Ascending aorta (tissue), 2 donors: ENCODE results near the gene ARL16. TPM values are rescaled to one million over a fixed set of nuclear protein-coding genes. Genes with fewer than 3 reads are reported as not detected.

Source experiments
- DNase-seq, 2 donors: peaks; one replicate each; pipeline ENCODE4 v3.0.0-alpha.2; 2019; ENCODE audit warnings: low spot score in 2 of 2
- H3K27ac ChIP-seq, 2 donors: fragments of 200-600 bp; sonication (generic); one replicate each; pipeline ENCODE4 v1.5.1; 2016 to 2017; ENCODE audit warnings: mild to moderate bottlenecking in 1 of 2
- H3K27me3 ChIP-seq: fragments of 200-600 bp; sonication (generic); one replicate; pipeline ENCODE4 v1.5.1; 2017
- H3K36me3 ChIP-seq, 2 donors: fragments of 200-600 bp; sonication (generic); one replicate each; pipeline ENCODE4 v1.5.1; 2016
- H3K4me1 ChIP-seq, 2 donors: fragments of 200-600 bp; sonication (generic); one replicate each; pipeline ENCODE4 v1.5.1; 2016 to 2017; ENCODE audit warnings: mild to moderate bottlenecking in 1 of 2
- H3K4me3 ChIP-seq, 2 donors: fragments of 200-600 bp; sonication (generic); one replicate each; pipeline ENCODE4 v1.5.1; 2016 to 2017; ENCODE audit warnings: mild to moderate bottlenecking in 1 of 2
- H3K9me3 ChIP-seq, 2 donors: fragments of 200-600 bp; sonication (generic); one replicate each; pipeline ENCODE4 v1.5.1; 2016
- CTCF ChIP-seq, 3 experiments: fragments of 200-600 bp in 2 of 3; fragments of 450-650 bp in 1 of 3; sonication (generic) in 2 of 3; IDR thresholded peaks; one replicate each; pipeline ENCODE4 v1.5.1; 2016 to 2019; ENCODE audit warnings: antibody characterized with exemption in 3 of 3, mild to moderate bottlenecking in 1 of 3, moderate library complexity in 1 of 3
- intact Hi-C: fragments of 100-400 bp; cut with DNase I; formaldehyde crosslinking; loops from one replicate; pipeline ENCODE4 v1.15.1; 2023
- total RNA-seq: library from RNA; depleted of rRNA; stranded (reverse); fragments of >200 nt; gene quantifications from one replicate; pipeline ENCODE4 v1.1.0, GENCODE V29; 2016

ARL16 gene
- total RNA-seq, 1 donor from 2014 or later = 21.0 TPM

- H3K36me3 ChIP-seq = peaks cover 18 to 24% of the 10 kb centered on the region in 2 donors
- intact Hi-C loops = loop anchor here (1.0 kb wide), 3 partner anchors 17 to 46 kb away; partner anchors contain the start of genes ARL16, NPLOC4, SLC25A10 and TSPAN10
- H3K9me3 ChIP-seq = no peaks in the 10 kb centered on the region
- peak within 1 kb of the TSS; percentile 65 to 80 for H3K27ac ChIP-seq
- DNase-seq = peak; percentile 79 to 97
- peaks cover 3 to 17% of the 10 kb centered on the region in 2 donors for H3K4me1 ChIP-seq
- peak within 1 kb of the TSS; percentile 68 to 69 for H3K4me3 ChIP-seq
- H3K27me3 ChIP-seq = no peaks in the 10 kb centered on the region
- TF ChIP-seq CTCF (IDR thresholded peaks at IDR 0.05) = no peak
Measured at GRCh38 chr17:81666342-81667191, 17.0 kb downstream of the ARL16 start, which contains the start of the genes CCDC137 and OXLD1. Gene CCDC137 (plus strand): TSS chr17:81666737. CDS start chr17:81666767, 30 bp downstream. Gene OXLD1 (minus strand): TSS chr17:81666605. CDS start chr17:81666577, 28 bp downstream.

- no peak for DNase-seq
- Histone ChIP-seq H3K36me3 (peaks cover 16 to 20% of the 10 kb centered on the region in 2 donors), H3K9me3 (no peaks in the 10 kb centered on the region), H3K27ac (peak overlapping the region; percentile 65 to 80), H3K4me1 (peaks cover 3 to 17% of the 10 kb centered on the region in 2 donors), H3K27me3 (no peaks in the 10 kb centered on the region), H3K4me3 (peak overlapping the region; percentile 68 to 69)
- intact Hi-C loops = loop anchor here (1.0 kb wide), 3 partner anchors 17 to 46 kb away; partner anchors contain the start of genes ARL16, NPLOC4, SLC25A10 and TSPAN10
- TF ChIP-seq CTCF (IDR thresholded peaks at IDR 0.05) = no peak
Measured at GRCh38 chr17:81666092-81666341, 17.6 kb downstream of the ARL16 start.

GRCh38 chr17:81665205-81666091 lies 18.1 kb downstream of the ARL16 start:
- Histone ChIP-seq H3K27ac (peak overlapping the region; percentile 65 to 80), H3K27me3 (no peaks in the 10 kb centered on the region), H3K9me3 (no peaks in the 10 kb centered on the region), H3K36me3 (peaks cover 10 to 14% of the 10 kb centered on the region in 2 donors), H3K4me3 (peak overlapping the region; percentile 68 to 69), H3K4me1 (peaks cover 3 to 17% of the 10 kb centered on the region in 2 donors)
- TF ChIP-seq CTCF (IDR thresholded peaks at IDR 0.05) = no peak
- DNase-seq = no peak
- intact Hi-C loops = loop anchor here (1.0 kb wide), 3 partner anchors 18 to 47 kb away; partner anchors contain the start of genes ARL16, NPLOC4, SLC25A10 and TSPAN10

DNA sequence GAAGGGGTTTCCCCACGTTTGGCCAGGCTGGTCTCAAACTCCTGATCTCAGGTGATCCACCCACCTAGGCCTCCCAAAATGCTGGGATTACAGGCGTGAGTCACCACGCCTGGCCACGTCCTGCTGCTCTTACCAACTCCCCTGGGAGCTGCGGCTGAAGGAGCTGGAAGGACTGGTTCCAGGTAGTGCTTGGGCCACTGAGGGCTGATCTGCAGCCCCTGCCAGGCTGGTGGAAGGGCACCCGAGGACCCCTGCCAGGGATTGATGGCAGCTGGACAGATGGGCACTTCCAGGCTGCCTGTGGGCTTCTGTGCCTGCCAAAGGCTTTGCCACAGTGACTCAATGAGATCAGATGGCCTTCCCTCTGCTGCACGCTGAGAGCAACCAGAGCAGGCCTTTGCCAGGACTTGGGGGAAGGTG lies 19.5 kb downstream of the ARL16 start:
- intact Hi-C loops = no loop called here
- H3K27ac ChIP-seq = no peak overlapping the region
- no peaks in the 10 kb centered on the region for H3K9me3 ChIP-seq
- TF ChIP-seq CTCF (IDR thresholded peaks at IDR 0.05) = no peak
- no peaks in the 10 kb centered on the region for H3K27me3 ChIP-seq
- H3K4me1 ChIP-seq = peaks cover 3 to 17% of the 10 kb centered on the region in 2 donors
- DNase-seq = no peak
- peaks cover 0 to under 1% of the 10 kb centered on the region in 2 donors for H3K36me3 ChIP-seq
- no peak overlapping the region for H3K4me3 ChIP-seq

DNA sequence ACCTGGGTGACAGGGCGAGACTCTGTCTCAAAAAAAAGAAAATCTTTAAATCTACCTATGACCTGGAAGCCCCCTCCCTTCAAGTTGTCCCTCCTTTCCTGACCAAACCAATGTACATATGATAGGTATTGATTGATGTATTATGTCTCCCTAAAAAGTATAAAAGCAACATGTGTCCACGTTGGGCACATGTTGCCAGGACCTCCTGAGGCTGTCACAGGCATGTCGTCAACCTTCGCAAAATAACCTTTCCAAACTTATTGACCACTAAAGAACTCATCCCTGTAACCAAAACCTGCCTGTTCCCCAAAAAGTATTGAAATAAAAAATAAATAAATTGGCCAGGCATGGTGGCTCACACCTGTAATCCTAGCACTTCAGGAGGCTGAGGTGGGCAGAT lies 21.6 kb downstream of the ARL16 start:
- Histone ChIP-seq H3K4me3 (no peak overlapping the region), H3K27ac (no peak overlapping the region), H3K9me3 (no peaks in the 10 kb centered on the region), H3K27me3 (no peaks in the 10 kb centered on the region), H3K36me3 (no peaks in the 10 kb centered on the region), H3K4me1 (peaks cover 3 to 9% of the 10 kb centered on the region in 2 donors)
- intact Hi-C loops = no loop called here
- no peak for DNase-seq
- TF ChIP-seq CTCF (IDR thresholded peaks at IDR 0.05) = no peak
